Posterior cingulate gyrus (tissue), 11 donors: ENCODE data around the gene BIRC3.
A peak's percentile ranks its signal among the peaks of the same experiment; 100 is the strongest.
"Not testable (repeated sequence)": the region's sequence is repeated elsewhere in the genome, so short reads cannot be mapped to it uniquely, and the experiment has no call there.

ENCODE experiments used
- DNase-seq, 10 donors: peaks; one replicate each; pipeline versions ENCODE4 v3.0.0 to v3.0.0-alpha.2; 2020 to 2021; ENCODE audit warnings: mixed read lengths in 3 of 10
- intact Hi-C: fragments of 100-400 bp; cut with DNase I; formaldehyde crosslinking; loops from one replicate; pipeline ENCODE4 v1.15.1; 2023

BIRC3 gene

DNA sequence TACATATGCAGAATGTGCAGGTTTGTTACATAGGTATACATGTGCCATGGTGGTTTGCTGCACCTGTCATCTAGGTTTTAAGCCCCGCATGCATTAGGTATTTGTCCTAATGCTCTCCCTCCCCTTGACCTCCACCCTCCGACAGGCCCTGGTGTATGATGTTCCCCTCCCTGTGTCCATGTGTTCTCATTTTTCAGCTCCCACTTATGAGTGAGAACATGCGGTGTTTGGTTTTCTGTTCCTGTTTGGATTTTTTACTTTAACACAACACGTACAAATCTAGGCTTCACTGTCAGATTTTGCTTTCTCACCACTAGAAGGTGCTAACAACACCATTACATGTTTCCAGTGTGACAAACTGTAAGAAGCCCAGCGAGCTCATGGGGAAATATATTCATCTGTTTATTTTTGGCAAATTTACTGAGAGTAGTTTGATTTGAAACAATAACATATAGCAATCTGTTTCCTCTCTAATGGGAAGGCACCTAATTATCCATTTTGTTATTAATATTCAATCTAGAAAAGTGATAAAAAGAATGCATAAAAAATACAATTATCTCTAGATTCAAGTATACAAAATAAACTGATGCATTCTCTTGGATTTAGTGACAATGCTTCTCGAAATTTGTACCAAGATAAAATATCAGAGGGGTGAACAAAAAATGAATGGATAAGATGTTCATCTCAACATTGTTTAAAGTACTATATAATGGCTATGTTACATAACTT, 23.2 kb upstream of the BIRC3 start:
- intact Hi-C loops, result loop anchor here (5.0 kb wide), 1 partner anchor 53 kb away; the partner anchor contains the start of gene BIRC2
- no peak for DNase-seq

- DNase-seq, result no peak
- intact Hi-C loops, result no loop called here
Measured at GRCh38 chr11:102295045-102295444, 22.2 kb upstream of the BIRC3 start.

DNA sequence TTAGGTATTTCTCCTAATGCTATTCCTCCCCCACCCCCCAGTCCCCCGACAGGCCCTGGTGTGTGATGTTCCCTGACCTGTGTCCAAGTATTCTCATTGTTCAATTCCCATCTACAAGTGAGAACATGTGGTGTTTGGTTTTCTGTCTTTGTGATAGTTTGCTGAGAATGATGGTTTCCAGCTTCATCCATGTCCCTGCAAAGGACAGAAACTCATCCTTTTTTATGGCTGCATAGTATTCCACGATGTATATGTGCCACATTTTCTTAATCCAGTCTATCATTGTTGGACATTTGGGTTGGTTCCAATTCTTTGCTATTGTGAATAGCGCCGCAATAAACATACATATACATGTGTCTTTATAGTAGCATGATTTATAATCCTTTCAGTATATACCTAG, 20.5 kb upstream of the BIRC3 start:
- intact Hi-C loops, DNase-seq: not testable (repeated sequence)

GRCh38 chr11:102300837-102301236, 16.4 kb upstream of the BIRC3 start:
- DNase-seq, intact Hi-C loops: not testable (repeated sequence)

DNA sequence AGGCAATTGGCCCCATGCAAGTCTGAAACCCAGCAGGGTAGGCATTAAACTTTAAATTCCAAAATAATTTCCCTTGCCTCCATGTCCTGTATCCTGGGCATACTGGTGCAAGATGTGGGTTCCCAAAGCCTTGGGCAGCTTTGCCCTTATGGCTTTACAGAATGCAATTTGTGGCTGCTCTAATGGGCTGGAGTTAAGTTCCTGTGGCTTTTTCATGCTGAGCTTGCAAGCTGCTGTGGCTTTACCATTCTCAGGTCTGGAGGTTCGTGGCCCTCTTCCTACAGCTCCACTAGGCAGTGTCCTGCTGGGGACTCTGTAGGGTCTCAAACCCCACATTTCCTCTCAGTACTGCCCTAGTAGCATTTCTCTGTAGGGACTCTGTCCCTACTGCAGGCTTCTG, 15.0 kb upstream of the BIRC3 start:
- intact Hi-C loops, result no loop called here
- no peak for DNase-seq

- intact Hi-C loops, result no loop called here
Measured at GRCh38 chr11:102304686-102305085, 12.6 kb upstream of the BIRC3 start.

GRCh38 chr11:102305352-102306047, 11.8 kb upstream of the BIRC3 start:
- DNase-seq, result no peak
- intact Hi-C loops, result no loop called here

More at GRCh38 chr11:102304686-102305085, 12.6 kb upstream of the BIRC3 start:
- no peak for DNase-seq

DNA sequence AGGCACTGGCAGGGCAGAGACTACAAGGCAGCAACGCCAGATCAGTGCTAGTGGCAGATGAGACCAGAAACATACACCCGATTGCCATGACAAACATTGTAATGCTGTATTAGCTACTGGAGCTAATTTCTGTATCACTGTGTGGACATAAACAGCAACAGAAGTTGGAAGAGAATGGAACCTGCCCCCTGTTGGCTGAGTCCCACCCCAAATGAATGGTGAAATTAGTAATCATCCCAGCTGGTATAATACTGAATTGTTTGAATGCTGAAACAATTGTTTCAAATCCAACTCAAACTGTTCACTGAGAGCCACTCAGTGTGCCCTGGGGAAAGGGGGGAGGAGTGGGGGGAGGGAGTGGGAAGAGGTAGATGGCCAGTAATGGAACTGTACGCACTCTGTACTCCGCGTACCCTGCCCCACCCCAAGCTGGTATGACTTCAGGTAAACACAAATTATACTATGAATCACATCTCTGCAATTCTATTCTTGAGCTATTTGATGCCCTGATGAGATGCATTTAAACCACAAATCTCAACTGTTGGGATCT, 11.2 kb upstream of the BIRC3 start:
- peak in 2 of 10 donors; percentile 23 to 30 for DNase-seq
- intact Hi-C loops, result no loop called here

DNA sequence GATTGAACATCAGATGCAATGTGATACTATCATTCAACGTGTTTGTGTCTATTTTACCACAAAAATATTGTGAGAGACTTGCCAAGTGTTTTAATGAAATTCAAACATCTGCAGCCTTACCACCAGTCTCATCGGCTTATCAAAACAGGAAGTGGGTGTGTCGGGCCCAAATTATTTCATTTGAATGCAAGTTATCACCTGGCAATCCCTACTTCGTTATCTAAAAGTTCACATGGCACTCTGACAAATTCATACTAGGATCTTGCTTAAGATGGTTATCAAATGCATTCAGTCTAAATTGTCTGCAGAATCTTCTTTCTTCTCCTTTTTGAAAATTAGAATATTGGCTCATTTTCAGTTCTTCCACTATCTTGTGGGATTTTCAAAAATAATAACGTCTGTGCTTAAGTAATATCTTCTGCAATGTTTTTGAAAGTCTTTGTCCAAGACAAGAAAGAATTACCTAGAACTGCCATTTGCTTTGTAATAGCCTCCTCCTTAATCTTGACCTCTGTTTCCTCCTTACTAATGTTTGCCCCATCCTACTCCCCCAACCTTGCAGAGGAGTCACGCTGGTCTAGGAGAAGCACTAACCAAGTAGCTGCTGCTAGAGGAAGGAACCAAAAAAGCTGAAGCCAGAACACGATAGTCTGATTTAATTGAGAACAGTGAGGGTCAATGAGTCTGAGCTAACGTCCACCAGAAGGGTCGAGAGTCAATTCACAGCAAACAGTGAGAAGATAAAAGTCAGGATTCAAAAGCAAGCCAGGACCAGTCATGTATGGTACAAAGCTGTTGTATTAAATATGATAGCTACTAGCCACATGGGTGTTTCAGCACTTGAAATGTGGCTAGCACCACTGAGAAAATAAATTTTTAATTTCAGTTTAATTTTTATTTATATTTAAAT, 10.2 kb upstream of the BIRC3 start:
- no peak for DNase-seq
- intact Hi-C loops, result no loop called here

DNA sequence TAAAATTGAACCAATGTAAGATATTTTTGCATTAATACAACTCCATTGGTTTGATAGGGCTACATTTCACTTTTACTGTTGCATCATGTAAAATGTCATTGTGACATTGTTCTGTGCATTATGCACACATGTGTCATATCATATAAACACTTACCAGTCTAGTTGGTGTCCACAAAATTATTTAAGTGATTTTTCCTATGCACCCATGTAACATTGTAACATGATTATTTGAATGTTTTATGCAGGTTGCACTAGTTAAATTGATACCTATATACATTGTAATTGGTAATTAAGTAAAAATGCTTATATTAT, 9.6 kb upstream of the BIRC3 start:
- no peak for DNase-seq
- intact Hi-C loops, result no loop called here

GRCh38 chr11:102309621-102310541, 7.4 kb upstream of the BIRC3 start:
- DNase-seq, result no peak
- intact Hi-C loops, result no loop called here

GRCh38 chr11:102312667-102313066, 4.6 kb upstream of the BIRC3 start:
- intact Hi-C loops, result no loop called here
- DNase-seq, result no peak

- intact Hi-C loops, result no loop called here
- DNase-seq, result no peak
Measured at GRCh38 chr11:102313238-102313940, 3.9 kb upstream of the BIRC3 start.

DNA sequence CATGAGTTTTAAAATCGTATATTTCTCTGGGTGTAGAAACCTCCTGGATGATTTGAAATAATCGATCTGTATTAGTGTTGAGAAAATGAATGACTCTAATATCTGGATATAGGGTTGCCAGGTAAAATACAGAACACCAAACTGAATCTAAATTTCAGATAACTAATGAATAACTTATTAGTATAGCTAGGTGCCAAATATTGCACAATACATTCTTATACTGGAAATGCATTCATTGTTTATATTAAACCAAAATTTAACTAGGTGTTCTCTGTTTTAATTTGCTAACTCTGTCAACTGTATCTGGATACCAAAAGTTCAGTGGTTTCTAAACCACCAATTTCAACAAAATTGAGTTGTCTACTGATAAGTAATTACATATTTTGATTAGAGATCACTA, 2.5 kb upstream of the BIRC3 start:
- intact Hi-C loops, result no loop called here

GRCh38 chr11:102316346-102316904, 859 bp upstream of the BIRC3 start:
- intact Hi-C loops, result no loop called here
- DNase-seq, result no peak

More for the DNA sequence above, 2.5 kb upstream of the BIRC3 start:
- DNase-seq, result no peak

DNA sequence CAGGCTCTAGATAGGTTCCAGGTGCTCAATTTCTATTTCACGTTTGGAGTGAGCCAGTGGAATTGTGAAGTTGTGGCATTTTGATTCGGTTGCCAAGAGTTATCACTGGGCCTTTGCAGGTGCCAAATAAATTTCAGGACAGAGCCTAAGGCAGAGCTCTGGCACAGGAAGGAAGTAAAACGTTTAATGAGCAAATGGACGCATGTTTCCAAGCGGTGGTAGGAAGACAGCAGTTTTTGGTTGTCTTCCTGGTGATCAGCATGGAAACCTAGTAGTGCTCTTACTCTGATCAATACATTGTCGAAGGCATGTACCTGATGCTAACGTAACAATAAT, 452 bp downstream of the BIRC3 start:
- intact Hi-C loops, result no loop called here
- no peak for DNase-seq

DNA sequence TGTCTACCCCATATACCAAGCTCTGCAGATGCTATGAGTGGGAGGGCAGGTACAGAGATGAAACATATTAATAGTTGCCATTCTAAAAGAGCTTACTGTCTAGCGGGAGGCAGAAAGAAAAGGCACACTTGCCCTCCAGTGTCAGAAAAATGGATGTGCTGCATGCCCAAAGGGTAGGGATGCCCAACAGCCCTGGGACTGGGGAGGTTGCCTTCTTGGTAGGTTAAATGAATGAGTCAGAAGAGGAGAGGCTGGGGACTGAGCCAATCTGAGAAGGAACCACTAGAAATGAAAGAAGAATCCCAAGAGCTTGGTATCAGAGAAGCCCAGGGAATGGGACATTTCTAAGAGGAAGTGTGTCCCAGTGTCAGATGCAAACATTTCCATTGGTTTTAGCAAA, 1.2 kb downstream of the BIRC3 start:
- DNase-seq, result no peak

DNA sequence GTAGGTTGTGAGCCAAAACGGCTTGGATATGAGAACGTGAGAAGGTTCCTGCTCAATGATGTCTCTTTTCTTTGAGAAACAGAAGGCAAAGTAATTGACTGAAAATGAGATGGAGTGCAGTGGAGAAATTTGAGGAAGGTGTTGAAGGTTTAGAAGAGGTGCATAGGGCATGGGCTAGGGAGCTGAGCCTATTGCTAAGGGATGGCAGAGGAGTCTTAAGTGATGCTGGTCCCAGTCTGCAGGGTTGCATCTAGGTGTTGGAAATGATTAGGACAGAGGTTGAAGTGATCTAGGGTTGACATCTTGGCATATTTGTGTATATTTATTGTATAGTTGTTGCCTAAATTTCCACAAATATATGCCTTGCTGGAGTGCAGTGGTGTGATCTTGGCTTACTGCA, 2.3 kb downstream of the BIRC3 start:
- DNase-seq, result no peak
- intact Hi-C loops, result no loop called here

More for the DNA sequence above, 1.2 kb downstream of the BIRC3 start:
- intact Hi-C loops, result no loop called here

DNA sequence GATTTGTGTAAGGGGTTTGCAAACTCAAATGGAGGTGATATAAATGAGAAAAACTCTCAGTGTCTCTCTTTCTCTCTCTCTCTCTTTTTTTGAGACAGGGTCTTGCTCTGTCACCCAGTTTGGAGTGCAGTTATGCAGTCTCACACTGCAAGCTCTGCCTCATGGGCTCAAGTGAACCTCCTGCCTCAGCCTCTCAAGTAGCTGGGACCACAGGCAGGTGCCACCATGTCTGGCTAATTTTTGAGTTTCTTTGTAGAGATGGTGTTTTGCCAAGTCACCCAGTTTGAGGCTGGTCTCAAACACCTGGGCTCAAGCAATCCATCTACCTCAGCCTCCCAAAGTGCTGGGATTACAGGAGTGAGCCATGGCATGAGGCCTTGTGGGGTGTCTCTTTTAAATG, 2.9 kb downstream of the BIRC3 start:
- no peak for DNase-seq
- intact Hi-C loops, result no loop called here
